Ascending aorta (tissue), 2 donors: ENCODE results near the gene MSH6. TPM values are rescaled to one million over a fixed set of nuclear protein-coding genes. Genes with fewer than 3 reads are reported as not detected.
A peak's percentile ranks its signal among the peaks of the same experiment; 100 is the strongest.

ENCODE experiments used
- DNase-seq, 2 donors: peaks; one replicate each; pipeline ENCODE4 v3.0.0-alpha.2; 2019; ENCODE audit warnings: low spot score in 2 of 2
- H3K27ac ChIP-seq, 2 donors: fragments of 200-600 bp; sonication (generic); one replicate each; pipeline ENCODE4 v1.5.1; 2016 to 2017; ENCODE audit warnings: mild to moderate bottlenecking in 1 of 2
- H3K27me3 ChIP-seq: fragments of 200-600 bp; sonication (generic); one replicate; pipeline ENCODE4 v1.5.1; 2017
- H3K36me3 ChIP-seq, 2 donors: fragments of 200-600 bp; sonication (generic); one replicate each; pipeline ENCODE4 v1.5.1; 2016
- H3K4me1 ChIP-seq, 2 donors: fragments of 200-600 bp; sonication (generic); one replicate each; pipeline ENCODE4 v1.5.1; 2016 to 2017; ENCODE audit warnings: mild to moderate bottlenecking in 1 of 2
- H3K4me3 ChIP-seq, 2 donors: fragments of 200-600 bp; sonication (generic); one replicate each; pipeline ENCODE4 v1.5.1; 2016 to 2017; ENCODE audit warnings: mild to moderate bottlenecking in 1 of 2
- H3K9me3 ChIP-seq, 2 donors: fragments of 200-600 bp; sonication (generic); one replicate each; pipeline ENCODE4 v1.5.1; 2016
- CTCF ChIP-seq, 3 experiments: fragments of 200-600 bp in 2 of 3; fragments of 450-650 bp in 1 of 3; sonication (generic) in 2 of 3; IDR thresholded peaks; one replicate each; pipeline ENCODE4 v1.5.1; 2016 to 2019; ENCODE audit warnings: antibody characterized with exemption in 3 of 3, mild to moderate bottlenecking in 1 of 3, moderate library complexity in 1 of 3
- intact Hi-C: fragments of 100-400 bp; cut with DNase I; formaldehyde crosslinking; loops from one replicate; pipeline ENCODE4 v1.15.1; 2023
- total RNA-seq: library from RNA; depleted of rRNA; stranded (reverse); fragments of >200 nt; gene quantifications from one replicate; pipeline ENCODE4 v1.1.0, GENCODE V29; 2016

MSH6 gene
- total RNA-seq, 1 donor from 2014 or later: 11.8 TPM

- H3K27ac ChIP-seq: no peak overlapping the region
These were observed 41.8 kb upstream of the MSH6 start for GRCh38 chr2:47741101-47741500.

GRCh38 chr2:47741637-47742036, 41.3 kb upstream of the MSH6 start:
- no peak for TF ChIP-seq CTCF (IDR thresholded peaks at IDR 0.05)
- DNase-seq: no peak
- Histone ChIP-seq H3K36me3 (no peaks in the 10 kb centered on the region), H3K27ac (no peak overlapping the region), H3K27me3 (no peaks in the 10 kb centered on the region), H3K4me3 (no peak overlapping the region), H3K9me3 (no peaks in the 10 kb centered on the region), H3K4me1 (no peaks in the 10 kb centered on the region)
- intact Hi-C loops: no loop called here

More at GRCh38 chr2:47741101-47741500, 41.8 kb upstream of the MSH6 start:
- TF ChIP-seq CTCF (IDR thresholded peaks at IDR 0.05): no peak
- no peaks in the 10 kb centered on the region for H3K36me3 ChIP-seq
- DNase-seq: no peak
- no peaks in the 10 kb centered on the region for H3K9me3 ChIP-seq
- intact Hi-C loops: no loop called here
- no peaks in the 10 kb centered on the region for H3K27me3 ChIP-seq
- no peaks in the 10 kb centered on the region for H3K4me1 ChIP-seq
- H3K4me3 ChIP-seq: no peak overlapping the region

GRCh38 chr2:47744074-47744473, 38.9 kb upstream of the MSH6 start:
- Histone ChIP-seq H3K9me3 (peaks cover 0 to 10% of the 10 kb centered on the region in 2 donors), H3K4me1 (no peaks in the 10 kb centered on the region), H3K36me3 (no peaks in the 10 kb centered on the region), H3K27me3 (no peaks in the 10 kb centered on the region), H3K27ac (no peak overlapping the region), H3K4me3 (no peak overlapping the region)
- intact Hi-C loops: no loop called here
- no peak for TF ChIP-seq CTCF (IDR thresholded peaks at IDR 0.05)
- no peak for DNase-seq

GRCh38 chr2:47747878-47748277, 35.1 kb upstream of the MSH6 start:
- H3K4me1 ChIP-seq: no peaks in the 10 kb centered on the region
- no peak for DNase-seq
- H3K9me3 ChIP-seq: peaks cover 0 to 10% of the 10 kb centered on the region in 2 donors
- H3K27ac ChIP-seq: no peak overlapping the region
- no peaks in the 10 kb centered on the region for H3K36me3 ChIP-seq
- no peak overlapping the region for H3K4me3 ChIP-seq
- no peaks in the 10 kb centered on the region for H3K27me3 ChIP-seq
- intact Hi-C loops: no loop called here
- TF ChIP-seq CTCF (IDR thresholded peaks at IDR 0.05): no peak

- Histone ChIP-seq H3K27ac (no peak overlapping the region), H3K4me1 (no peaks in the 10 kb centered on the region), H3K36me3 (no peaks in the 10 kb centered on the region), H3K9me3 (peaks cover 0 to 9% of the 10 kb centered on the region in 2 donors), H3K27me3 (no peaks in the 10 kb centered on the region), H3K4me3 (no peak overlapping the region)
- no peak for TF ChIP-seq CTCF (IDR thresholded peaks at IDR 0.05)
- no peak for DNase-seq
- intact Hi-C loops: no loop called here
These were observed 31.0 kb upstream of the MSH6 start for GRCh38 chr2:47751856-47752414.

GRCh38 chr2:47767497-47767844, 15.5 kb upstream of the MSH6 start:
- no peak for TF ChIP-seq CTCF (IDR thresholded peaks at IDR 0.05)
- DNase-seq: no peak
- no peaks in the 10 kb centered on the region for H3K36me3 ChIP-seq
- intact Hi-C loops: loop anchor here (5.0 kb wide), 2 partner anchors 340 to 430 kb away; no protein-coding TSS in a partner anchor
- H3K27ac ChIP-seq: no peak overlapping the region
- peak overlapping the region in 1 of 2 donors; percentile 26 for H3K4me3 ChIP-seq
- H3K4me1 ChIP-seq: peaks cover 0 to 5% of the 10 kb centered on the region in 2 donors
- no peaks in the 10 kb centered on the region for H3K27me3 ChIP-seq
- H3K9me3 ChIP-seq: no peaks in the 10 kb centered on the region
